NB4 (cell line): ENCODE results near the gene TMEM184B.

ENCODE experiments used
- MYC ChIP-seq: IDR thresholded peaks from 2 replicates; pipeline ENCODE4 v1.6.1; 2011; ENCODE audit warnings: low read depth, low read length
- POLR2A ChIP-seq: IDR thresholded peaks from 2 replicates; pipeline ENCODE4 v1.6.1; 2011; ENCODE audit warnings: mild to moderate bottlenecking; ENCODE audit not compliant: insufficient read length; ENCODE audit errors: extremely low read depth
- TF ChIP-seq, protein P1 (sequence below): IDR thresholded peaks from one replicate; pipeline ENCODE4 v1.5.1; 2012; ENCODE audit warnings: low read depth, low read length
- TF ChIP-seq, protein P2 (sequence below): IDR thresholded peaks from 2 replicates; pipeline ENCODE4 v1.6.1; 2011; ENCODE audit warnings: low read depth, low read length

DNA sequence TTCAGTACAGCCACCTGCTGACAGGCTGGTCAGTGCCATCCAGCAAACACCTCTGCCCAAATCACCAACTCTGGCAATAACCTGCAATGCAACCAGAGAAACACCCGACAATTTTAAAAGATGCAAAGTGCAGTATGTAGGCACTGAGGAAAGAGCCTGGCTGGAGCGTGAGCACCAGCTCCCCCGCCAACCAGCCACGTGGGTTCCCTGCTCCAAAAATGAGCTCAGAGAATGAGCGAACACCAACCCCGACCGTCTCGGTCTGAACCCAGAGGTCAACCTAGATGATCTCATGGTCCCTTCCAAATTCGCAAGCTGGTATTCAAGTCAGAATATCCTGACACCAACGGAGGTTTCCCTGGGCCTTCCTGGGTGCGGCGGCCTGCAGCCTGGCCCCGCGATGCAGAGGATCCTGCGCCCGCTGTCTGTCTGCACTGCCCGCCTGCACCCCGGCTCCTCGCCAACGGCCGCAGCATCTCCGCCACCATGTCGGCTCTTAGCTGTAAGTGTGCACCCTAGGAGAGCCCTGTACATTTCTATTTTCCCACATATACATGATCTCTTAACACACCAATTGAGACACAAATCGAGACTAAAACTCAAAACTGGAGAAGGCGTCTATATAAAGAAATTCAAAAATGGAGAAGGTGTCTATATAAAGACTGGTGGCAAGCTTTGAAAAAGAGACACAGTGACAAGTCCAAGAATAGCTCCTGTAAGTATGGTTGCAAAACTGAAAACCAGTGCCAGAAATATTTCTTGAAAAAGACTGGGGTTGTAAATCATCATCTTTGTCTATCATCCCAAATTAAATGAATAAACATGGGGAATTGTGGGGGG lies 22.8 kb downstream of the TMEM184B start:
- TF ChIP-seq MYC (no peak), POLR2A (no peak)
- TF ChIP-seq, protein P1, sequence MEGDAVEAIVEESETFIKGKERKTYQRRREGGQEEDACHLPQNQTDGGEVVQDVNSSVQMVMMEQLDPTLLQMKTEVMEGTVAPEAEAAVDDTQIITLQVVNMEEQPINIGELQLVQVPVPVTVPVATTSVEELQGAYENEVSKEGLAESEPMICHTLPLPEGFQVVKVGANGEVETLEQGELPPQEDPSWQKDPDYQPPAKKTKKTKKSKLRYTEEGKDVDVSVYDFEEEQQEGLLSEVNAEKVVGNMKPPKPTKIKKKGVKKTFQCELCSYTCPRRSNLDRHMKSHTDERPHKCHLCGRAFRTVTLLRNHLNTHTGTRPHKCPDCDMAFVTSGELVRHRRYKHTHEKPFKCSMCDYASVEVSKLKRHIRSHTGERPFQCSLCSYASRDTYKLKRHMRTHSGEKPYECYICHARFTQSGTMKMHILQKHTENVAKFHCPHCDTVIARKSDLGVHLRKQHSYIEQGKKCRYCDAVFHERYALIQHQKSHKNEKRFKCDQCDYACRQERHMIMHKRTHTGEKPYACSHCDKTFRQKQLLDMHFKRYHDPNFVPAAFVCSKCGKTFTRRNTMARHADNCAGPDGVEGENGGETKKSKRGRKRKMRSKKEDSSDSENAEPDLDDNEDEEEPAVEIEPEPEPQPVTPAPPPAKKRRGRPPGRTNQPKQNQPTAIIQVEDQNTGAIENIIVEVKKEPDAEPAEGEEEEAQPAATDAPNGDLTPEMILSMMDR, result no peak
- TF ChIP-seq, protein P2, sequence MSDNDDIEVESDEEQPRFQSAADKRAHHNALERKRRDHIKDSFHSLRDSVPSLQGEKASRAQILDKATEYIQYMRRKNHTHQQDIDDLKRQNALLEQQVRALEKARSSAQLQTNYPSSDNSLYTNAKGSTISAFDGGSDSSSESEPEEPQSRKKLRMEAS, result no peak
